HCT116 (cell line): Measurements from ENCODE around the gene PRKAG2.

Experiments
- ATF3 ChIP-seq: IDR thresholded peaks from 2 replicates; pipeline ENCODE4 v1.6.1; 2012
- CTCF ChIP-seq, 3 experiments: fragments of 200-600 bp in 1 of 3; sonication (generic) in 1 of 3; IDR thresholded peaks in 2 of 3; conservative IDR thresholded peaks in 1 of 3; 2 replicates each; pipeline ENCODE4 v1.5.1; 2012 to 2017; ENCODE audit warnings: low read depth in 2 of 3, low read length in 2 of 3, antibody characterized with exemption in 1 of 3, borderline replicate concordance in 1 of 3, control low read depth in 1 of 3, mild to moderate bottlenecking in 1 of 3, mixed read lengths in 1 of 3, mixed run types in 1 of 3, moderate library complexity in 1 of 3; ENCODE audit not compliant: insufficient read depth in 1 of 3
- ELF1 ChIP-seq: IDR thresholded peaks from 2 replicates; pipeline ENCODE4 v1.6.1; 2012; ENCODE audit warnings: low read depth, borderline replicate concordance
- EZH2 ChIP-seq: fragments of 200-600 bp; sonication (generic); IDR thresholded peaks from 2 replicates; pipeline ENCODE4 v1.6.1; 2017; ENCODE audit warnings: antibody characterized with exemption, mixed run types
- JUND ChIP-seq: IDR thresholded peaks from 2 replicates; pipeline ENCODE4 v1.6.1; 2012
- MAX ChIP-seq: IDR thresholded peaks from 2 replicates; pipeline ENCODE4 v1.6.1; 2012
- POLR2A ChIP-seq: IDR thresholded peaks from 2 replicates; pipeline ENCODE4 v1.7.0; 2011; ENCODE audit warnings: borderline replicate concordance; ENCODE audit not compliant: insufficient read depth, insufficient read length; ENCODE audit errors: extremely low read depth
- POLR2AphosphoS5 ChIP-seq: IDR thresholded peaks from 2 replicates; pipeline ENCODE4 v1.6.1; 2011; ENCODE audit warnings: mild to moderate bottlenecking, low read depth, low read length, moderate library complexity
- REST ChIP-seq: IDR thresholded peaks from 2 replicates; pipeline ENCODE4 v1.6.1; 2012; ENCODE audit warnings: low read depth
- SP1 ChIP-seq: IDR thresholded peaks from 2 replicates; pipeline ENCODE4 v1.6.1; 2012; ENCODE audit warnings: low read depth
- TCF7L2 ChIP-seq: IDR thresholded peaks from 2 replicates; pipeline ENCODE4 v1.7.0; 2011; ENCODE audit warnings: borderline replicate concordance, inconsistent platforms; ENCODE audit not compliant: insufficient read depth, insufficient read length; ENCODE audit errors: extremely low read depth
- YY1 ChIP-seq: IDR thresholded peaks from 2 replicates; pipeline ENCODE4 v1.6.1; 2011; ENCODE audit warnings: low read length, low read depth, moderate library complexity, mild to moderate bottlenecking; ENCODE audit not compliant: insufficient replicate concordance; ENCODE audit errors: extremely low read depth

- TF ChIP-seq CTCF (IDR thresholded peaks at IDR 0.05 in 2 of 3, conservative IDR thresholded peaks at IDR 0.05 in 1 of 3; ENCODE audit: borderline replicate concordance in 1 of 3, insufficient read depth in 1 of 3, low read depth in 2 of 3, low read length in 2 of 3) = no peak
- no peak for TF ChIP-seq YY1
- no peak for TF ChIP-seq POLR2A
- no peak for TF ChIP-seq ELF1
- TF ChIP-seq REST = no peak
- no peak for TF ChIP-seq EZH2
- no peak for TF ChIP-seq TCF7L2
- no peak for TF ChIP-seq SP1
- TF ChIP-seq MAX = no peak
- no peak for TF ChIP-seq ATF3
- no peak for TF ChIP-seq POLR2AphosphoS5
- TF ChIP-seq JUND = no peak
These were observed 159.5 kb downstream of the PRKAG2 start for GRCh38 chr7:151717415-151717814.
